Activated CD8-positive, alpha-beta memory T cell treated with anti-CD3 and anti-CD28 coated beads for 4 hours (primary cell): ENCODE data around the gene XKR8.
"Not testable (repeated sequence)": the region's sequence is repeated elsewhere in the genome, so short reads cannot be mapped to it uniquely, and the experiment has no call there.

Experiments
- DNase-seq, 2 donors: peaks; one replicate each; pipeline ENCODE4 v3.0.0-alpha.2; 2020; ENCODE audit warnings: low read depth in 2 of 2

XKR8 gene

GRCh38 chr1:27990920-27991537 lies 31.3 kb downstream of the XKR8 start:
- no peak for DNase-seq

GRCh38 chr1:27992276-27992675 lies 32.5 kb downstream of the XKR8 start:
- peak; percentile 1 to 19 for DNase-seq

- peak in 1 of 2 donors; percentile 4 for DNase-seq
These were observed 33.5 kb downstream of the XKR8 start for GRCh38 chr1:27993241-27993640.

- DNase-seq: no peak
These were observed 34.3 kb downstream of the XKR8 start for GRCh38 chr1:27994060-27994459.

- not testable (repeated sequence) for DNase-seq
These were observed 34.8 kb downstream of the XKR8 start for GRCh38 chr1:27994526-27994925.

- DNase-seq: no peak
These were observed 39.3 kb downstream of the XKR8 start for GRCh38 chr1:27999055-27999454.

- no peak for DNase-seq
These were observed 42.8 kb downstream of the XKR8 start for GRCh38 chr1:28002600-28002999.

GRCh38 chr1:28003117-28003516 lies 43.3 kb downstream of the XKR8 start:
- DNase-seq: not testable (repeated sequence)

- DNase-seq: no peak
These were observed 51.2 kb downstream of the XKR8 start for GRCh38 chr1:28010969-28011368.
